HEK293T (cell line): Measurements from ENCODE around the gene WFS1.

Source experiments
- CTCF ChIA-PET: fragments of 350-600 bp; formaldehyde crosslinking; extraction: SDS; loops from one replicate; lab custom pipeline; 2021; ENCODE audit warnings: antibody characterized with exemption, inconsistent platforms; lab: Yijun Ruan, JAX
- POLR2A ChIA-PET: fragments of 350-600 bp; formaldehyde crosslinking; extraction: SDS; loops from one replicate; lab custom pipeline; 2020; ENCODE audit warnings: antibody characterized with exemption, inconsistent platforms; lab: Yijun Ruan, JAX
- DNase-seq: peaks from one replicate; pipeline ENCODE4 v3.0.0; 2012; ENCODE audit warnings: mixed read lengths; ENCODE audit errors: extremely low spot score
- ARNT ChIP-seq: fragments of 450-650 bp; IDR thresholded peaks from 2 replicates; pipeline ENCODE4 v1.6.1; 2017; ENCODE audit warnings: mild to moderate bottlenecking
- BHLHE40 ChIP-seq: fragments of 450-650 bp; IDR thresholded peaks from 2 replicates; pipeline ENCODE4 v1.6.1; 2016; ENCODE audit warnings: mild to moderate bottlenecking, moderate library complexity, borderline replicate concordance
- CTBP1 ChIP-seq: fragments of 450-650 bp; IDR thresholded peaks from 2 replicates; pipeline ENCODE4 v1.6.1; 2016; ENCODE audit warnings: borderline replicate concordance
- ELF4 ChIP-seq: fragments of 450-650 bp; IDR thresholded peaks from 2 replicates; pipeline ENCODE4 v1.6.1; 2017; ENCODE audit warnings: antibody characterized with exemption
- FOXA1 ChIP-seq: fragments of 450-650 bp; IDR thresholded peaks from 2 replicates; pipeline ENCODE4 v1.6.1; 2016; ENCODE audit warnings: mild to moderate bottlenecking
- FOXK2 ChIP-seq: fragments of 450-650 bp; IDR thresholded peaks from 2 replicates; pipeline ENCODE4 v1.6.1; 2016; ENCODE audit warnings: mild to moderate bottlenecking
- FOXM1 ChIP-seq: fragments of 450-650 bp; IDR thresholded peaks from 2 replicates; pipeline ENCODE4 v1.6.1; 2017; ENCODE audit warnings: mild to moderate bottlenecking, borderline replicate concordance
- HDGF ChIP-seq: fragments of 450-650 bp; IDR thresholded peaks from 2 replicates; pipeline ENCODE4 v1.6.1; 2017; ENCODE audit warnings: antibody characterized with exemption, borderline replicate concordance
- L3MBTL2 ChIP-seq: fragments of 450-650 bp; conservative IDR thresholded peaks from 2 replicates; pipeline ENCODE4 v1.6.1; 2016; ENCODE audit warnings: mild to moderate bottlenecking
- LEF1 ChIP-seq: fragments of 450-650 bp; IDR thresholded peaks from 2 replicates; pipeline ENCODE4 v1.6.1; 2017; ENCODE audit warnings: mild to moderate bottlenecking, borderline replicate concordance
- NFRKB ChIP-seq: fragments of 450-650 bp; IDR thresholded peaks from 2 replicates; pipeline ENCODE4 v1.6.1; 2016; ENCODE audit warnings: mild to moderate bottlenecking, moderate library complexity
- PKNOX1 ChIP-seq: fragments of 450-650 bp; IDR thresholded peaks from 2 replicates; pipeline ENCODE4 v1.6.1; 2016
- SP1 ChIP-seq: fragments of 450-650 bp; IDR thresholded peaks from 2 replicates; pipeline ENCODE4 v1.6.1; 2017
- SUZ12 ChIP-seq: fragments of 450-650 bp; IDR thresholded peaks from 2 replicates; pipeline ENCODE4 v1.6.1; 2016; ENCODE audit warnings: mild to moderate bottlenecking
- TARDBP ChIP-seq: fragments of 450-650 bp; IDR thresholded peaks from 2 replicates; pipeline ENCODE4 v1.6.1; 2016
- ZNF384 ChIP-seq: fragments of 450-650 bp; IDR thresholded peaks from 2 replicates; pipeline ENCODE4 v1.6.1; 2016

WFS1 gene

GRCh38 chr4:6351246-6352000, 81.8 kb downstream of the WFS1 start:
- ChIA-PET POLR2A (no interaction called here), CTCF (no interaction called here)
- no peak for DNase-seq
- TF ChIP-seq FOXK2: no peak
- TF ChIP-seq L3MBTL2: no peak
- TF ChIP-seq ARNT: no peak
- TF ChIP-seq ELF4: no peak
- TF ChIP-seq FOXA1: no peak
- TF ChIP-seq HDGF: no peak
- no peak for TF ChIP-seq SUZ12
- no peak for TF ChIP-seq LEF1
- no peak for TF ChIP-seq TARDBP
- no peak for TF ChIP-seq NFRKB
- no peak for TF ChIP-seq ZNF384
- TF ChIP-seq SP1: no peak
- TF ChIP-seq FOXM1: no peak
- no peak for TF ChIP-seq PKNOX1
- no peak for TF ChIP-seq CTBP1
- TF ChIP-seq BHLHE40: no peak

GRCh38 chr4:6352031-6352692, 82.5 kb downstream of the WFS1 start:
- ChIA-PET CTCF (no interaction called here), POLR2A (no interaction called here)
- no peak for DNase-seq
- no peak for TF ChIP-seq CTBP1
- TF ChIP-seq ZNF384: no peak
- no peak for TF ChIP-seq FOXK2
- TF ChIP-seq TARDBP: no peak
- TF ChIP-seq FOXA1: no peak
- TF ChIP-seq FOXM1: no peak
- no peak for TF ChIP-seq L3MBTL2
- no peak for TF ChIP-seq SUZ12
- no peak for TF ChIP-seq ELF4
- no peak for TF ChIP-seq ARNT
- no peak for TF ChIP-seq PKNOX1
- TF ChIP-seq LEF1: no peak
- TF ChIP-seq HDGF: no peak
- no peak for TF ChIP-seq NFRKB
- no peak for TF ChIP-seq SP1
- no peak for TF ChIP-seq BHLHE40
